K562 (cell line): ENCODE measurements around the gene HNRNPF. TPM values are rescaled to one million over a fixed set of nuclear protein-coding genes. Genes with fewer than 3 reads are reported as not detected.
A peak's percentile ranks its signal among the peaks of the same experiment; 100 is the strongest.

Experiments
- ATF4 ChIP-seq: fragments of 450-650 bp; formaldehyde crosslinking; IDR thresholded peaks from 2 replicates; pipeline ENCODE4 v1.4.0; 2022; ENCODE audit warnings: mild to moderate bottlenecking, moderate library complexity
- DPF2 ChIP-seq: fragments of 450-650 bp; IDR thresholded peaks from 2 replicates; pipeline ENCODE4 v1.6.1; 2016
- E2F6 ChIP-seq, 2 experiments: IDR thresholded peaks; 2 replicates each; pipeline ENCODE4 v1.6.1; 2011; ENCODE audit warnings: borderline replicate concordance in 1 of 2, control low read depth in 1 of 2, low read depth in 1 of 2, low read length in 1 of 2, mild to moderate bottlenecking in 1 of 2, mixed read lengths in 1 of 2, moderate library complexity in 1 of 2; ENCODE audit not compliant: insufficient read depth in 1 of 2, insufficient read length in 1 of 2, poor library complexity in 1 of 2, severe bottlenecking in 1 of 2; ENCODE audit errors: extremely low read depth in 1 of 2
- NFRKB ChIP-seq: fragments of 450-650 bp; IDR thresholded peaks from 2 replicates; pipeline ENCODE4 v1.6.1; 2016; ENCODE audit warnings: low read depth
- VEZF1 ChIP-seq: fragments of 200-800 bp; sonication (Bioruptor generic); IDR thresholded peaks from 2 replicates; pipeline ENCODE4 v1.6.1; 2017; ENCODE audit warnings: missing genetic modification characterization, missing compliant biosample characterization
- ZBTB33 ChIP-seq: sonication (generic); formaldehyde crosslinking; IDR thresholded peaks from 2 replicates; pipeline ENCODE4 v1.8.1; 2023; ENCODE audit warnings: mild to moderate bottlenecking, missing genetic modification reagents
- ZBTB40 ChIP-seq, 2 experiments: fragments of 450-650 bp in 1 of 2; sonication (generic) in 1 of 2; formaldehyde crosslinking in 1 of 2; IDR thresholded peaks; 2 replicates each; pipeline versions ENCODE4 v1.7.1 to v1.9.0; 2016 to 2022; ENCODE audit warnings: inconsistent platforms in 1 of 2, mild to moderate bottlenecking in 1 of 2, missing genetic modification reagents in 1 of 2
- ZNF41 ChIP-seq: fragments of 250-450 bp; sonication (Bioruptor Pico); conservative IDR thresholded peaks from 2 replicates; pipeline ENCODE4 v1.4.0; 2020; ENCODE audit warnings: mild to moderate bottlenecking
- ZNF444 ChIP-seq: fragments of 250-450 bp; sonication (Bioruptor Pico); IDR thresholded peaks from 2 replicates; pipeline ENCODE4 v1.4.0; 2020; ENCODE audit warnings: mild to moderate bottlenecking, moderate library complexity
- polyA plus RNA-seq, 8 experiments: library from polyadenylated mRNA; depleted of rRNA in 4 of 8; stranded (reverse) in 5 of 8; unstranded in 3 of 8; fragments of >200 nt; fragmentation: Nextera tagmentation in 2 of 8; fragmentation: Illumina TruSeq in 1 of 8; extraction: Ambion mirVana in 2 of 8; extraction: Trizol in 1 of 8; gene quantifications; 2 replicates each; pipeline versions ENCODE4 v1.2.1 to v1.2.3, GENCODE V29; 2011 to 2014; ENCODE audit warnings: inconsistent platforms in 1 of 8, missing spikeins in 1 of 8
- total RNA-seq, 7 experiments: library from RNA; depleted of rRNA in 6 of 7; stranded (reverse); fragments of >200 nt in 6 of 7; fragmentation: Illumina TruSeq in 2 of 7; extraction: Trizol in 2 of 7; gene quantifications; 2 replicates each; pipeline versions ENCODE4 v1.2.1 to v1.2.3, GENCODE V29; 2011 to 2021; ENCODE audit warnings: low replicate concordance in 1 of 7

HNRNPF gene
- total and polyA plus RNA-seq, 9 of the 15 experiments (the other 6 are each of a cell fraction or from before 2014, with no cell fraction given) = 192 to 489 (median 416) TPM

- TF ChIP-seq E2F6 (IDR thresholded peaks at IDR 0.05; ENCODE audit: borderline replicate concordance in 1 of 2, extremely low read depth in 1 of 2, insufficient read depth in 1 of 2, insufficient read length in 1 of 2, low read depth in 1 of 2, low read length in 1 of 2, poor library complexity in 1 of 2, severe bottlenecking in 1 of 2) = peak; percentile 66 to 75
- TF ChIP-seq ZNF41 (CRISPR knock-in tag) = peak; percentile 15; the same call in 1 of the 2 replicates
- TF ChIP-seq DPF2 = peak; percentile 49; the same call in 1 of the 2 replicates
- peak; percentile 89; the same call in 1 of the 2 replicates for TF ChIP-seq NFRKB
- peak; percentile 18; the same call in 1 of the 2 replicates for TF ChIP-seq ZBTB40 (IDR thresholded peaks at IDR 0.05)
- no peak for TF ChIP-seq ZBTB40 (CRISPR knock-in tag; IDR thresholded peaks at IDR 0.05)
- peak; percentile 12 for TF ChIP-seq VEZF1 (CRISPR knock-in tag)
- peak; percentile 91 for TF ChIP-seq ZNF444
- TF ChIP-seq ATF4 (CRISPR knock-in tag) = peak; percentile 34; the same call in 1 of the 2 replicates
- peak; percentile 92 for TF ChIP-seq ZBTB33 (CRISPR knock-in tag)
These were observed 561 bp upstream of the HNRNPF start (continued) for GRCh38 chr10:43409385-43410109.
